GM13976 (cell line): Measurements from ENCODE around the gene CELF4.

Experiments used
- DNase-seq: peaks from one replicate; pipeline ENCODE4 v3.0.0; 2012; ENCODE audit warnings: low spot score
- CTCF ChIP-seq: IDR thresholded peaks from 2 replicates; pipeline ENCODE4 v1.5.1; 2012; ENCODE audit warnings: borderline replicate concordance, mild to moderate bottlenecking; ENCODE audit not compliant: insufficient read depth; ENCODE audit errors: extremely low read depth, missing control alignments, control extremely low read depth
- in situ Hi-C: fragments of 300-500 bp; cut with MboI; formaldehyde crosslinking; loops from one replicate; pipeline ENCODE4 v1.12.0; 2022; ENCODE audit warnings: low sequenced_read_pairs, mixed read lengths, inconsistent platforms; ENCODE audit not compliant: unreplicated experiment

Gene CELF4

GRCh38 chr18:37244618-37245017 is 321.0 kb downstream of the CELF4 start:
- no peak for TF ChIP-seq CTCF
- no peak for DNase-seq
- in situ Hi-C loops: no loop called here

- no peak for TF ChIP-seq CTCF
- no peak for DNase-seq
- in situ Hi-C loops: no loop called here
These were observed 321.9 kb downstream of the CELF4 start for GRCh38 chr18:37243741-37244140.

GRCh38 chr18:37242826-37243560 is 322.6 kb downstream of the CELF4 start:
- DNase-seq: no peak
- in situ Hi-C loops: no loop called here
- no peak for TF ChIP-seq CTCF

GRCh38 chr18:37242091-37242490 is 323.5 kb downstream of the CELF4 start:
- in situ Hi-C loops: no loop called here
- DNase-seq: no peak
- TF ChIP-seq CTCF: no peak

- in situ Hi-C loops: no loop called here
- no peak for DNase-seq
- TF ChIP-seq CTCF: no peak
These were observed 327.1 kb downstream of the CELF4 start for GRCh38 chr18:37238282-37239108.

- in situ Hi-C loops: no loop called here
- no peak for TF ChIP-seq CTCF
- DNase-seq: no peak
These were observed 330.0 kb downstream of the CELF4 start for GRCh38 chr18:37235583-37235982.
